HG02763 (cell line): ENCODE results near the gene VENTX.

ENCODE experiments used
- ATAC-seq: cut with Tn5 transposase; IDR thresholded peaks from one replicate; pipeline ENCODE4 v1.9.1; 2021; ENCODE audit warnings: mild to moderate bottlenecking, moderate library complexity; ENCODE audit not compliant: unreplicated experiment

Gene VENTX

DNA sequence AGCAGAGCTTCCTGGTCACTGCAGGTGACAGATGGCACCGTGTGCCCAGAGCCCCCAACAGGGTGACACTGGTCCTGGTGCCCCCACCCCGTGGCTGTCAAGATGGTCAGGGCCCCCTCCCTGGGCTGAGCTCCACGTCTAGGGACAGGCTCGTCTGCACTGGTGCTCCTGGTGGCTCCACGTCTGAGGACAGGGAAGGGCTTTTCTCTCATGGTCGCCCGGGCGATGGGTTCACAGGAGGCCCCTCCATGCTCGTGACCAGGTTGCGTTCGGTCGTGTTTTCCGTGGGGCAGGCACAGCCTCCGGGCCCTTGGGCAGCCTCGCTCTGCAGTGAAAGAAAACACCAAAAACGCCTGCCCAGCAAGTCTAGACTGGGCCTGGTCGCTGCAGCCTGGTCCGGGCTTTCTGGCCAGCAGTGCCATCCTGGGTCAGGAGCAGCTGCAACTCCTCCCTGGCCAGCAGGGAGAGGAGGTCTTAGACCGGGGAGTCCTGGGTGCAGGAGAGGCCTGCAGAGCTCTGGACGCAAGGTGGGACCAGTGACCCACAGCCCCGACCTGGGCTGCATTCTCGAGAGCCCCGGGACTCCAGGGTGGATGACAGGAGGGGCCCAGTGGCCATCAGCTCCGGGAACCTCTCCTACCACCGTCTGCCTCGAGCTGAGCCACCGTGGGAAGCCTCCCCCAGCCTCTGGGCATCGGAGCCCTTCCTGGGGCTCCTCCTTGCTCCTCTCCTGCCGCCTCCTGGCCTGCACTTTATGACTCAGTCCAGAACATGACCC lies 35.5 kb upstream of the VENTX start:
- ATAC-seq: no peak

DNA sequence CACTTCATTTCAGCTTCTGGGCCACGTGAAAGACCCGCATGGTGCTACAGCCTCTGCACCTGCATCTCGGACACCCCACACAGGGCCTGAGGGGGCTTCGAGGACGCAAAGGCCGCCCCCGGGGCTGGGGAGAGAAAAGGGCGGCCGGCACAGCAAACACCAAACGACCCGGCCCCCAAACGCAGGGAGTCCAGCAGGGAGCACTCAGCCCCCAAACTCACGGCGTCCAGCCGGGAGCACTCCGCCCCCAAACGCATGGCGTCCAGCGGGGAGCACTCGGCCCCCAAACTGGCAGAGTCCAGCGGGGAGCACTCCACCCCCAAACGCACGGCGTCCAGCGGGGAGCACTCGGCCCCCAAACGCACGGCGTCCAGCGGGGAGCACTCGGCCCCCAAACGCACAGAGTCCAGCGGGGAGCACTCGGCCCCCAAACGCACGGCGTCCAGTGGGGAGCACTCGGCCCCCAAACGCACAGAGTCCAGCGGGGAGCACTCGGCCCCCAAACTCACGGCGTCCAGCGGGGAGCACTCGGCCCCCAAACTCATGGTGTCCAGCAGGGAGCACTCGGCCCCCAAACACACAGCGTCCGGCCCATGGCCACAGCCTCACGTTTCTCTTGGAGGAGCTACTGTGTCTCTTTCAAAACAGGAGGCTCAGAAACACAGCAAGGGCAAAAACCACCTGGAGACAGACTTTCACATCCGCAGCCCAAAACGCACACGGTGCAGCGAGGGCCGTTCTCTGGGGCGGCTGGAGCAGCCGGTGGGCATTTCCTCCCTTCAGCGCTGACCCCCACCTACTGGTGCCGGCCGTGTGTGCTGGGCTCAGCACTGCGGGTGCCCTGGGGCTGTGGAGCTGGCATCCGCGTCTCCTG lies 34.6 kb upstream of the VENTX start:
- ATAC-seq: no peak

DNA sequence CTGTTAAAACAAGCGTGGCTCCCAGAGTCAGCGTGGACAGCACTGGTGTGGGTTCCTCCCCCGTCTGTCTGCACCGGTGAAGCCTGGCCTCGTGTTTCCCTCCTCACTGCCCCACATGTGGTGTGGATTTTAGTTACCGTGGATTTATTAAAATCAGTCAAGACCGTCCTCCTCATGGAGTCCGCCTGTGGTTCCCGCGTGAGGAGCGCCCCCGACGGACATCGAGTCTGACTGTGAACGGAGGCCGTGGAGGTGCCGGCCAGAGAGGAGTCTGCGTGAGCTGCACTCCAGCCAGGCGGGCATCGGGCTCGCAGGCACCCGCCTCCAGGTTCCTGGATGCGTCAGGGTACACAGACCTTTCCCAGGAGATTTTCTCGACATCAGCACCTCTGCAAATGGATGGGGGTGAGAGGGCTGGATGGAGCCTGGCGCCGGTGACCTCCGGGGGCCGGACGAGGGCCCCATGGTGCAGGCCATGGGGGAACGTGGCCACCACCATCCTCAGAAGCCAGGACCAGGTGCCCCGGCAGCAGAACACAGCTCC lies 33.9 kb upstream of the VENTX start:
- no peak for ATAC-seq

DNA sequence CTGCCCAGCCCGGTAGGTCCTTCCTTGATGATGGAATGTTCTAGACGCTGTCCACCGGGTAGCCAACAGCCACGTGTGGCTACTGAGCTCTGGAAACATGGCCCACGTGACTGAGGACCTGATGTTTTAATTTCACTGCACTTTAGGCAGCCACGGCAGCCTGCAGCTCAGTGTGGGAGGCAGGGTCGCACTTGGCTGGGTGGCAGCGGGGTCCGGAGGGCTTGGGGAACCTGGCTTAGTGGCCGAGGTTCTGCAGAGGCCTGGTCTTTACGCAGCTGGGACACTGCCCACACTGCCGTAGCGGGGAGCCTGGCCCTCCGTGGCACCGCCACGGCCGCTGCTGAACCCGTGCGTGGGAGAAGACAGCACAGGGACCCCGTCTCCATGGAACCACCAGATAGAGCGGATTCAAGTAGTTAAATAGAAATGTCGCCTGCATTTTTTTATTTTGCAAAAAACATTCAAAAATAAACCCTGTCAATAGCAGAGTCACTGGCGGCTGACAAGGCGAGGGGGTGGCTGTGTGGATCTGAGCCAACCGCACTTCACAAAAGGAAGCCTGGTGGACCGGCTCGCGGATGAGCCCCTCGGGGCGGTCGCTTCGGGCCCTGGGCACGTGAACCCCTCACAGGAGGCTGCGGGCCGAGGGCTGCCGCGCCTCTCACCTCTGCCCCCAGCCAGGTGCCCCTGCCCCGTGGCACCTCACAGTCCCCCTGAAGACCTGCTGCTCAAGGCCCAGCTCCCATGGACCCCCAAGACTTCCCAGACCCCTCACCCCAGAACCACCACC lies 33.2 kb upstream of the VENTX start:
- no peak for ATAC-seq

DNA sequence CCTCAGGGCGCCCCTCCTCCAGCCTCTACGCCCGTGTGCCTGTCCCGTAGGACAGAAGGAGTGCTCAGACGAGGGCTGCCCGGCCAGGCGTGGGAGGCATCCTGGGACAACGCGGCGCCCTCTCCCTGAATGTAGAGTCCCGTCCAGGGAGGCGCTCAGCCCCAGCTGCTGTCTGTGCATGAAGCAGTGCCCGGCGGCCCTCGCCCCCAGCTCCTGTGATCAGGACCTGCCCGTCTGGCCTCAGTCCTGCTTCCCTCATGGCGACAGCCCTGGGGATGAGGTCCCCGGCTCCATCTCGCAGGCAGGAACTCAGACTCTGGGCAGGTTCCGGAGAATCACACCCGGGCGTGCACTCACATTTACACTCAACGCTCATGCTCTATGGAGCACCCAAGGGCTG lies 32.5 kb upstream of the VENTX start:
- no peak for ATAC-seq

DNA sequence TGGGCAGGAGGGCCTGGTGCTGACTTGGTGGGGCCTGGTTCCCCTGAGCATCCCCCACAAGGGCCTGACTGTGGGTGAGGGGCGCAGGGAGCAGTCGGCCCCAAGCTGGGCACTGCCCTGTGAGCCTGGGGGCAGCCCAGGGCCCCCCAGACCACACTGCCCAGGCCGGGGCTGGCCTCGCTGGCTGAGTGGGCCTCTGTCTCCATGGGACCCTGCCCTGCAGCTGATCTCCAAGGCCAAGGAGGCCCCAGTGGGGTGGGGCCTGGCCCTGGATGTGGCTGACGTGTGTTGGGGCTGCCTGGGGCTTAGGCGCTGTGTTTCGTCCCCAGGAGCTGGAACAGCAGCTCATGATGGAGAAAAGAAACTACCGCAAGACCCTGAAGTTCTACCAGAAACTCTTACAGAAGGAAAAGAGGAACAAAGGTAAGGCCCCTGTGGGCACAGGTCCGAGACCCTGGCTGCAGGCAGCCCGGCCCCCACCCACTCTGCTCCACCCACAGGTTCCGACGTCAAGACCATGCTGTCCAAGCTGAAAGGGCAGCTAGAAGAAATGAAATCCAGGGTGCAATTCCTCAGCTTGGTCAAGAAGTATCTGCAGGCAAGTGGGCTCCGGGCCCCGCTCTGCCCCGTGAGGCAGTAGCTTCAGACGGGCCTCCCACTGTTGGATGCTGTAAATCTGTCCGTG lies 31.2 kb upstream of the VENTX start:
- no peak for ATAC-seq

DNA sequence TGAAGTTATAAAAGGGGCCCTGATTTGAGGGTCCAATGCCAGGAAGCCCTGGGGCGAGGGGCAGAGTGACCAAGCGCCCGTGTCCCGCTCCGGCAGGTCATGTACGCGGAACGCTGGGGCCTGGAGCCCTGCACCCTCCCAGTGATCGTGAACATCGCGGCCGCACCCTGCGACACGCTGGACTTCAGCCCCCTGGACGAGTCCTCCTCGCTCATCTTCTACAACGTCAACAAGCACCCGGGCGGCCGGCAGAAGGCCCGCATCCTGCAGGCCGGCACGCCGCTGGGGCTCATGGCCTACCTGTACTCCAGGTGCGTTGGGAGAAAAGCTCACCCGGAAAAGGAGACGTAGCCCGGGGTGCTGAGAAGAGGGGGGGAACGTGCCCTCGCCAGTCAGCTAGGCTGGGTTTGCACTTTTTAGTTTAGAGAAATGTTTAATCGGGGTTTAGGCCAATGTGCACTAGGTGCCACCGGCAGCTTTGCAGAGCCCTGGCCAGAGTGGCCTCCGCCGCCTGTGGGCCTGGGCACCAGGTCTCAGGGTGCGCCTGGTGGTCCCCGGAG lies 30.5 kb upstream of the VENTX start:
- ATAC-seq: no peak

DNA sequence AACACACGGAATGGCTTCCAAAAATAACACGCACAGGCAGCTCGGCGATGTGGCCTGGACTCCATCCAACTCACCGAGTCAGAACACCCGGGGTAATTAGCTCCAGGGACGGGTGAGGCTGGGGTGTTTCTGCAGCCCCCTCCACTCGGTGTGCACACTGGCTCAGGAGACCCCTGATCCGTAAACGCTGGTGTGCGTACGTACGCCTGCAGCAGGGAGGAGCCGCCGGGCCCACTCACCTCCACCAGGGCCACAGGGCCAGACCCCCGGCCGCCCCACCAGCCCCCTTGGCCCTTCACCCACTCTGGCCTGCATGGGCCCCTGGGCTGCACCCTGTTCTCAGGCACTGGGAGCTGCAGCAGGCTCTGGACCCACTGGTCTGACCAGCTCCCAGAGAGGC lies 30.0 kb upstream of the VENTX start:
- ATAC-seq: no peak

DNA sequence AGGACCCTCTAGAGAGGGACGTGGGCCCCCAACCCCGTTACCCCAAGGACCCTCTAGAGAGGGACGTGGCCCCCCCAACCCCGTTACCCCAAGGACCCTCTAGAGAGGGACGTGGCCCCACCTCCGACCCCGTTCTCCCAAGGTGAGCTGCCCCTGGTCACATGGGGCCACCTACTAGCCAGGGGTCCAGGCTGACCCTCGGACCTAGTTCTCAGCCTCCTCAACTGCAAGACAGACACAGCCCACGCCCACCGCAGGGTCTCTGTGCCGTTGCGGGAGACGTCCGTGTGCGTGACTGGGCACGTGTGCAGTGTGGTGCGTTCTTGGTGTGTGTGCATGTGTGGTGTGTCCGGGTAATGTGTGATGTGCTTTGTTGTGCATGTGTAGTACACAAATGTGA lies 29.2 kb upstream of the VENTX start:
- ATAC-seq: no peak

DNA sequence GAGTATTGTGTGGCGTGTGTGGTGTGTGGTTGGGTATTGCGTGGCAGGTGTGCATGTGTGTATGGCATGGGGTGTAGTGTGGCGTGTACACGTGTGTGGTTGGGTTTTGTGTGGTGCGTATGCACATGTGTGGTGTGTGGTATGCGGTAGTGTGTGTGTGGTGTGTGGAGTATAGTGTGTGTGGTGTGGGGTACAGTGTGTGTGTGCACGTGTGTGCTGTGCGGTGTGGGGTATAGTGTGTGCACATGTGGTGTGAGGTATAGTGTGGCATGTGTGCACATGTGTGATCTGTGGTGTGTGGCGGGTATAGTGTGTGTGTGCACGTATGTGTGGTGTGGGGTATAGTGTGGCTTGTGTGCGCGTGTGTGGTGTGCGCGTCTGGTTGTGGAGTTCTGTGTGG lies 28.5 kb upstream of the VENTX start:
- no peak for ATAC-seq

DNA sequence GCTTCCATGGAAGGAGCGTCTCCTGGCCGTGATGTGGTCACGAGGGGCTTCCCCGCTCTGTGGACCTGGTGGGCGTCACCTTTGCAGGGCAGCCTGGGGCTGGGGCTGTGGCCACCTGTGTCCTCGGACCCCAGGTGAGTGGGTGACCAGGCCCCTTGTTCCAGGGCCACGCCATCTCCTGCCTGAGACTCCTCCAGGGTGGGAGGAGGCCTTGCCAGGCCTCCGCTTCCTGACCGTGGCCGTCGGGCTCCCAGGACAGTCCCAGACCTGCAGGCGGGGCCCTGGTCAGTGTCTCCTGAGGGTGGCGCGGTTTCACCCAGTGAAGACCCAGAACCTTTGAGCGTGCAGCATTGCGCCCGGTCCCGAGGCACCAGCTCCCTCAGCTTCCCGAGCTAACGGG lies 28.0 kb upstream of the VENTX start:
- ATAC-seq: no peak

DNA sequence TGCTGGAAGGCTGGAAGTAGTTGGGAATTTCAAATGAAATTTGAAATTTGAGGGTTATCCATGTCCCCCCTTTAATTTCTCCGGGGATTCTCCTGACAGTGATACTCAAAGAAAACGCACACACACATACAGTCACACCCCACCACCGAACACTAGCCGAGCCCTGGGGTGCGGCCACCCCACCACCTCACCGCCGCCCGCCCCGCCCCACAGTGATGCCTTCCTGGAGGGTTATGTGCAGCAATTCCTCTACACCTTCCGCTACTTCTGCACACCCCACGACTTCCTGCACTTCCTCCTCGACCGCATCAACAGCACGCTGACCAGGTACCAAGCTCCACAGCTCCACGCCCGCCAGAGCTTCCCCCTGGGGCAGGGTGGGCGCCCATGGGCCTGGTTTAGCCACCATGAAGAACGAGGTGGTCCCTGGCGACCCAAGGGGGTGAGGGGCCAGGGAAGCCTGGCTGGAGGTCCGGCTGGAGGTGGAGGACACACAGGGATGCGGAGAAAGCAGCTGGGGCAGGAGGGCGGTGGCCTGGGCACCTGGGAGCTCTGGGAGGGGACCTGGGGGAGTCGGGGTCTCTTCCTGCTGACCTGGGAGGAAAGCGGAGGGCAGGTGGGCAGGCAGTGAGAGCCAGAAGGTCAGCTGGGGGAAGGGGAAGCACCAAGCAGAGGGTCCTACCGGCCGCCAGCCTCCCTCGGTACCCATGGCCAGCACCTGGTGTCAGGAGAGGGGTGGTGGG lies 27.1 kb upstream of the VENTX start:
- no peak for ATAC-seq

DNA sequence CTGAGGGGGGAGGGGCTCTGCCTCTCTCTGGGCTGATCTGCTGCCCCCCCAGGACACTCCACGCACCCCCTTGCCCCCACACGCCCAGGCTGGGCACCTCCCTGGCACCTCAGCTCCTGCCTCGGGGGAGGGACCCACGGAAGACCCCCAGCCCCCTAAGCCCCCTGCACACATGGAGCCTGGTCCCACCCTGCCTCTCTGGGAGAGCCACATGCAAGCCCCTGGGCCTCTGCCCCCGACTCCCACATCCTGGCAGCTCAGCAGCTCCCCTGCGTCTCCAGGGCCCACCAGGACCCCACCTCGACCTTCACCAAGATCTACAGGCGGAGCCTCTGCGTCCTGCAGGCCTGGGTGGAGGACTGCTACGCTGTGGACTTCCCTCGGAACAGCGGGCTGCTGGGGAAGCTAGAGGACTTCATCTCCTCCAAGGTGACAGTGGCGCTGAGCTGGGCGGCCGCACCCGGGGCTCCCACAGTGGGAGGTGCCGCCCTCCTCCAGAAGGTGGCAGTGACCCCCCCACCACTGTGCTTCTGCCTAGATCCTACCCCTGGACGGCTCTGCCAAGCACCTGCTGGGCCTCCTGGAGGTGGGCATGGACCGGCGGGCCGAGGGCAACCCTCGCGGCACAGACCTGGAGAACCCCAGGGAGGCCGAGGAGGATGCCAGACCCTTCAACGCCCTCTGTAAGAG lies 26.4 kb upstream of the VENTX start:
- no peak for ATAC-seq

DNA sequence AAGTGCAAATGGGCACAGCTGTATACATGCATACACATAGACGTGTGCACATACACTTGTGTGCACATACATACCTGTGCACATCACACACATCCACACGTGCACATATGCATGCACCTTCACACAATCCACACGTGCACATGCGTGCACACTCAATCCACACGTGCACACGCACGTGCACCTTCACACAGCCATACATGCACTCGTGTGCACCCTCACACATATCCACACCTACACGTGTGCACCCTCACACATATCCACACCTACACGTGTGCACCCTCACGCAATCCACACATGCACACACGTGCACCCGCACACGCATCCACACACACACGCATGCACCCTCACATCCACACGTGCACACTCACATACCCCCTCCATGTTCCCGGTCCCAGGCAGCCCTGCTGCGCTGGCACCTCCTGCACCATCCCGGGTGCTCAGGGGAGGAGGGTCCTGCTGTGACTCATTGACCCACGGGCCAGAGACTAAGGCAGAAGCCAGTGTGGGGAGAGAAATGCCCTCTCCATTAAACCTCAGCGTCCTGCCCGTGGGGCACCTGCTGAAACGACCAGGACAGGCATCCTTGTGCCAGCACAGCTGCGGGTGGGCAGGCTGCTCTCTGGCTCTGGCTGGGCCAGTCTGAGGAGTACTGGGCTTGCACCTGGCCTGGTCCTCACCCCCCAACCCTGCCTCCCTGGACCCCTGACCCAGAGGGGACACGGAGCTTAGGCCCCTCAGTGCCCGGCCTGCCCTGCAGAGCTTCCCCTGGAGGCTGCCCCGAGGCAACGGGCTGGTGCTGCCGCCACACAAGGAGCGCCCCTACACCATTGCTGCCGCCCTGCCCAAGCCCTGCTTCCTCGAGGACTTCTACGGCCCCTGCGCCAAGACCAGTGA lies 25.4 kb upstream of the VENTX start:
- ATAC-seq: no peak

DNA sequence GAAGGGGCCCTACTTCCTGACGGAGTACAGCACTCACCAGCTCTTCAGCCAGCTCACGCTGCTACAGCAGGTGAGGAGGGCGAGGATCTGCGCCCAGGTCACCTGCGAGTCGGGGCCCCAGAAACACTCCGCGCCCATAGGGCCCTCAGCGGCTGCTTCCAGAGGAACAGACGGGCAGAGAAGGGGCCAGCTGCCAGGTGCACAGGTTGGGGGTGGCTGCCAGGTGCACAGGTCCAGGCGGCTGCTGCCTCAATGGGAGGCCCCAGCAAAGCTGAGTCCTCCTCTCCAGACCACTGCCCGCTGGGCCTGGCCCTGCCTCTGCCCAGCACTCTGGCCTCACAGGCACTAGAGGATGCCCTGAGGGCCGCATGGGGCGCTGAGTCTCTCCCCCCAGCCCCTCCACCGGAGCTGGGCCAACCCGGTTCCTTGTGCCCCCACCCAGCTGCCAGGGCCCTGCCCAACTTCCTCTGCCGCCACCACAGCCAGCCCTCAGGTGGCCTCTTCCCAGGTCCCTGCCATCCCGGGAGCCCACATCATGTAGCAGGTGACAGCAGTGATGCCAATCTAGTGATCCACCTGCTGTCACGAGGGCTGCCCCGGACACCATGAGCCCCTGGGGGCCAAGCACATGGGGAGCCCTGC lies 24.7 kb upstream of the VENTX start:
- no peak for ATAC-seq

DNA sequence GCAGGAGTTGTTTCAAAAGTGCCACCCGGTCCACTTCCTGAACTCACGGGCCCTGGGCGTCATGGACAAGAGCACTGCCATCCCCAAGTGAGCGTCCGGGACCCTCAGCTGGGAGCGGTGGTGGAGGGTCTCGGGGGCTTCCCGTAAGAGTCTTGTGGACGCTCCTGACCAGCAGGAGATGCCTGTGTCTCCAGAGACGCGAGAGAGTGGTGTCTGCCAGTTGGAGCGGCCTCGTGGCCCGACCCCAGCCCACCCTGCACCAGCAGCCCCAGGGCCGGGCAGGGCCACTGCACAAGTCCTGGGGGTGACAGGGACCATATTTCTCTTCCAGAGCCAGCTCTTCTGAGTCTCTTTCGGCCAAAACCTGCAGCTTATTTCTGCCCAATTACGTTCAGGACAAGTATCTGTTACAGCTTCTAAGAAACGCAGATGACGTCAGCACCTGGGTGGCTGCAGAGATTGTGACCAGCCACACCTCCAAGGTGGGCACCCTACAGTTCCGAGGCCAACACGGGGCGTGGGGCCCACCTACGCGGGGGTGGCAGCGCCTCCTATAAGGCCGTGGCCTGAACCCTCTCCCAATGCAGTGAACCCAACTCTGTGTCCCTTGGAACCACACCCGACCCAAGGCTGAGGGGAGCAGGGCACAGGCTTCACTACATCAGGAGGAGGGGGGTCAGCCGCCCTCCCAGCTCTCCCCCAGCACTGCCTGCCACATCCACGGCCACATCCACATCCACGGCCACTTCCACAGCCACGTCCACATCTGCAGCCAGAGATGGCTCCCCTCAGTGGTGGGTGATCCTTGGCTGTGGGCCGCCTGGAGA lies 23.8 kb upstream of the VENTX start:
- no peak for ATAC-seq
